Body of pancreas (tissue), 4 donors: Measurements from ENCODE around the gene SLC30A3. TPM values are rescaled to one million over a fixed set of nuclear protein-coding genes. Genes with fewer than 3 reads are reported as not detected.
A peak's percentile ranks its signal among the peaks of the same experiment; 100 is the strongest.
"Not testable (repeated sequence)": the region's sequence is repeated elsewhere in the genome, so short reads cannot be mapped to it uniquely, and the experiment has no call there.

Experiments
- ATAC-seq: fragments of 150-250 bp; one replicate; pipeline ENCODE4 v1.9.1; 2016
- DNase-seq, 4 donors: peaks; one replicate each; pipeline ENCODE4 v3.0.0-alpha.2; 2019
- H3K27ac ChIP-seq, 4 donors: fragments of 200-600 bp; sonication (generic); 1 replicate in 3 of 4; 2 replicates in 1 of 4; pipeline versions ENCODE4 v1.5.1 to v1.6.1; 2016 to 2019; ENCODE audit warnings: mild to moderate bottlenecking in 1 of 4, mixed read lengths in 1 of 4, moderate library complexity in 1 of 4
- H3K27me3 ChIP-seq, 2 donors: fragments of 200-600 bp; sonication (generic); one replicate each; pipeline ENCODE4 v1.6.0; 2016; ENCODE audit warnings: mild to moderate bottlenecking in 1 of 2
- H3K36me3 ChIP-seq, 2 donors: fragments of 200-600 bp; sonication (generic); replicated peaks in 1 of 2; 2 replicates each; pipeline ENCODE4 v1.5.1; 2016; ENCODE audit warnings: low read depth in 2 of 2; ENCODE audit not compliant: insufficient read depth in 1 of 2
- H3K4me1 ChIP-seq: fragments of 200-600 bp; sonication (generic); one replicate; pipeline ENCODE4 v1.6.0; 2016
- H3K4me3 ChIP-seq, 2 donors: fragments of 200-600 bp; sonication (generic); 1 replicate in 1 of 2; 2 replicates in 1 of 2; pipeline ENCODE4 v1.5.1; 2016 to 2019
- H3K9me3 ChIP-seq, 3 donors: fragments of 200-600 bp; sonication (generic); 1 replicate in 2 of 3; 2 replicates in 1 of 3; pipeline ENCODE4 v1.5.1; 2016
- CTCF ChIP-seq, 7 experiments: fragments of 450-650 bp in 4 of 7; fragments of 200-600 bp in 3 of 7; sonication (generic) in 3 of 7; IDR thresholded peaks; one replicate each; pipeline ENCODE4 v1.5.1; 2016 to 2019; ENCODE audit warnings: antibody characterized with exemption in 7 of 7
- POLR2A ChIP-seq, 3 donors: fragments of 450-650 bp; IDR thresholded peaks; one replicate each; pipeline ENCODE4 v1.6.1; 2016; ENCODE audit warnings: antibody characterized with exemption in 3 of 3, mild to moderate bottlenecking in 2 of 3
- WGBS, 2 donors: methylation state at CpG; one replicate each; pipeline ENCODE4 v1.1.5; 2017; 5-methylcytosine and 5-hydroxymethylcytosine counted together
- intact Hi-C: fragments of 100-400 bp; cut with DNase I; formaldehyde crosslinking; loops from one replicate; pipeline ENCODE4 v1.15.1; 2023
- total RNA-seq, 2 donors: library from RNA; depleted of rRNA; stranded (reverse); fragments of >200 nt; gene quantifications; one replicate each; pipeline ENCODE4 v1.1.0, GENCODE V29; 2016

The SLC30A3 gene
- total RNA-seq, 2 donors from 2014 or later = not detected

GRCh38 chr2:27305516-27305915, 42.7 kb upstream of the SLC30A3 start:
- H3K36me3 ChIP-seq = no peaks in the 10 kb centered on the region
- H3K9me3 ChIP-seq = no peaks in the 10 kb centered on the region
- peaks cover 29% of the 10 kb centered on the region for H3K4me1 ChIP-seq
- intact Hi-C loops = loop anchor here (10.0 kb wide), 1 partner anchor 211 kb away; no protein-coding TSS in a partner anchor
- DNase-seq (no peak), ATAC-seq (no peak)
- H3K4me3 ChIP-seq = no peak overlapping the region
- no peak overlapping the region for H3K27ac ChIP-seq
- WGBS, 2 donors = 87 to 88% methylated on average over 8 to 16 of the region's 16 CpGs
- no peak for TF ChIP-seq POLR2A (IDR thresholded peaks at IDR 0.05)
- TF ChIP-seq CTCF (IDR thresholded peaks at IDR 0.05) = no peak
- peaks cover 0 to 25% of the 10 kb centered on the region in 2 donors for H3K27me3 ChIP-seq

- H3K4me3 ChIP-seq = no peak overlapping the region
- WGBS, 2 donors = 76 to 82% methylated on average over 13 of the region's 13 CpGs
- no peak for TF ChIP-seq POLR2A (IDR thresholded peaks at IDR 0.05)
- TF ChIP-seq CTCF (IDR thresholded peaks at IDR 0.05) = no peak
- intact Hi-C loops = loop anchor here (10.0 kb wide), 1 partner anchor 210 kb away; no protein-coding TSS in a partner anchor
- no peaks in the 10 kb centered on the region for H3K36me3 ChIP-seq
- peaks cover 29% of the 10 kb centered on the region for H3K4me1 ChIP-seq
- no peak overlapping the region for H3K27ac ChIP-seq
- H3K27me3 ChIP-seq = peaks cover 0 to 25% of the 10 kb centered on the region in 2 donors
- H3K9me3 ChIP-seq = no peaks in the 10 kb centered on the region
- DNase-seq (no peak), ATAC-seq (no peak)
Observed at GRCh38 chr2:27304488-27305240, 41.8 kb upstream of the SLC30A3 start.

- Histone ChIP-seq H3K27me3 (peaks cover 0 to 19% of the 10 kb centered on the region in 2 donors), H3K36me3 (no peaks in the 10 kb centered on the region), H3K4me3 (no peak overlapping the region), H3K4me1 (peaks cover 28% of the 10 kb centered on the region), H3K9me3 (no peaks in the 10 kb centered on the region), H3K27ac (peak overlapping the region in 1 of 4 donors; percentile 12)
- DNase-seq = peak; percentile 56 to 78 (median 70)
- TF ChIP-seq POLR2A (IDR thresholded peaks at IDR 0.05) (peak in 1 of 3 donors; percentile 18), CTCF (IDR thresholded peaks at IDR 0.05) (peak; percentile 42 to 96 (median 92))
- 14 to 16% methylated on average over 24 to 25 of the region's 25 CpGs for WGBS, 2 donors
- peak; percentile 88 for ATAC-seq
- intact Hi-C loops = loop anchor here (10.0 kb wide), 1 partner anchor 209 kb away; no protein-coding TSS in a partner anchor
Observed at GRCh38 chr2:27303093-27304025, 40.5 kb upstream of the SLC30A3 start.

GRCh38 chr2:27300606-27301005, 37.8 kb upstream of the SLC30A3 start:
- H3K36me3 ChIP-seq, ATAC-seq, H3K4me3 ChIP-seq, H3K27ac ChIP-seq, DNase-seq, H3K4me1 ChIP-seq, H3K27me3 ChIP-seq, H3K9me3 ChIP-seq: not testable (repeated sequence)
- intact Hi-C loops = loop anchor here (10.0 kb wide), 1 partner anchor 206 kb away; no protein-coding TSS in a partner anchor
- WGBS, 2 donors = 67 to 70% methylated on average over 4 of the region's 4 CpGs
